T-helper 1 cell treated with Interleukin-12 subunit alpha and Interleukin-12 subunit beta and Interleukin-4 antibody, amounts not matched to agents 30 ng/mL and 1 ng/mL, for 36 hours (primary cell): ENCODE results near the gene CLPTM1L. TPM values are rescaled to one million over a fixed set of nuclear protein-coding genes. Genes with fewer than 3 reads are reported as not detected.

Source experiments
- intact Hi-C: fragments of 100-400 bp; cut with micrococcal nuclease; formaldehyde crosslinking; loops from one replicate; pipeline ENCODE4 v1.15.1; 2024
- total RNA-seq: library from RNA; stranded (reverse); gene quantifications from 2 replicates; pipeline ENCODE4 v1.2.3, GENCODE V29; 2022

The CLPTM1L gene, protein sequence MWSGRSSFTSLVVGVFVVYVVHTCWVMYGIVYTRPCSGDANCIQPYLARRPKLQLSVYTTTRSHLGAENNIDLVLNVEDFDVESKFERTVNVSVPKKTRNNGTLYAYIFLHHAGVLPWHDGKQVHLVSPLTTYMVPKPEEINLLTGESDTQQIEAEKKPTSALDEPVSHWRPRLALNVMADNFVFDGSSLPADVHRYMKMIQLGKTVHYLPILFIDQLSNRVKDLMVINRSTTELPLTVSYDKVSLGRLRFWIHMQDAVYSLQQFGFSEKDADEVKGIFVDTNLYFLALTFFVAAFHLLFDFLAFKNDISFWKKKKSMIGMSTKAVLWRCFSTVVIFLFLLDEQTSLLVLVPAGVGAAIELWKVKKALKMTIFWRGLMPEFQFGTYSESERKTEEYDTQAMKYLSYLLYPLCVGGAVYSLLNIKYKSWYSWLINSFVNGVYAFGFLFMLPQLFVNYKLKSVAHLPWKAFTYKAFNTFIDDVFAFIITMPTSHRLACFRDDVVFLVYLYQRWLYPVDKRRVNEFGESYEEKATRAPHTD
- total RNA-seq = 119 and 123 TPM in 2 replicates

- intact Hi-C loops = loop anchor here (1.0 to 10.0 kb wide), 11 partner anchors 29 to 870 kb away; partner anchors contain the start of genes NDUFS6 and TERT
Measured at GRCh38 chr5:1344975-1345838, at the start of gene CLPTM1L. CLPTM1L (minus strand) TSS chr5:1345099; CDS start chr5:1344841, 258 bp downstream.

- intact Hi-C loops = no loop called here
Measured at GRCh38 chr5:1393571-1394501, 48.9 kb upstream of the CLPTM1L start.

DNA sequence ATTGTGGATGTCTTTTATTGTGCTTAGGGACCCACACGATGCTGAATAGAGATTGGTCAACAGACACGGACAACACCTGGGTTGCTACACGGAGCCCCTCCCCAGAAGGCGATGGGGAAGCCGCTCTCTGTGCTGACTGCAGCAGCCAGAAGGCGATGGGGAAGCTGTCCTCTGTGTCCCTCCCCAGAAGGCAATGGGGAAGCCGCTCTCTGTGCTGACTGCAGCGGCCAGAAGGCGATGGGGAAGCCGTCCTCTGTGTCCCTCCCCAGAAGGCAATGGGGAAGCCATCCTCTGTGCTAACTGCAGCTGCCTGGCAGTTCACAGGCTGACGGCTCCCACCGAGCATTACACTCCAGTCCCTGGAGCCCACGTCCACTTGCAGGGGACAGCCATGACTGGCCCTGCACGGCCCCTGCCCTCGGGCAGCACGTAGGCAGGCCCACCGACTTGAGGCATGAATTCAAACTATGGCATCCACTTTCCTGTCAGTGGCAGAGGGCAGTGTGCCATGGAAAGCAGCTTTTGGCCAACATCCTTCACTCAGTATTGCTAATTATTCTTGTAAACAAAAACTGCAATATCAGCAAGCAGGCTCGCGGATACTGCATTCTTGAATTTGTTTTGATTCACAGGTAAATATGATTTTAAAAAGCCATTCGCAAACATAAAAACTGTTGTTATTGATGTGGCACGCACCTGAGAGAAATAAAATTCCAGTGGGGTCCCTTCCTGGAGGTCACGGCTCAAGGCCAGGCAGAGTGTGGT lies 48.1 kb upstream of the CLPTM1L start:
- intact Hi-C loops = no loop called here

GRCh38 chr5:1392261-1392660 lies 47.4 kb upstream of the CLPTM1L start:
- intact Hi-C loops = no loop called here

DNA sequence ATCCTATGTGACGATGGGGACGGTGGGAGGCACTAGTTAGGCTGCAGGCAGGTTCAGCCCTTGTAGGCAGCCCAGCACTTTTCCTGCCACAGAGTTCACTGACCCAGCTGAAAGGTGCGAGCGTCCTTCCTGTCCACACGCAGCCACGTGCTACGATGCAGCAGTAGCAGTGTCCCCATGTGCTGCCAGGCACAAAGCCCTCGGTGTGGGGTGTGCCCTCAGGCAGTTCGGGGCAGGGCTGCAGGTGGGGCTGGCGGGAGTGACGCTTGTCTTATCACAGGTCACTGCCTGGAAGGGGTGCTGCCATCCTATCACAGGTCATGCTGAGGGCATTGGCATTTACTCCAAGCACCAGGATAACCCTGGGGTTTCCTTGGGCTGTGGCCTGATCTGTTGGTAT lies 46.8 kb upstream of the CLPTM1L start:
- intact Hi-C loops = no loop called here

DNA sequence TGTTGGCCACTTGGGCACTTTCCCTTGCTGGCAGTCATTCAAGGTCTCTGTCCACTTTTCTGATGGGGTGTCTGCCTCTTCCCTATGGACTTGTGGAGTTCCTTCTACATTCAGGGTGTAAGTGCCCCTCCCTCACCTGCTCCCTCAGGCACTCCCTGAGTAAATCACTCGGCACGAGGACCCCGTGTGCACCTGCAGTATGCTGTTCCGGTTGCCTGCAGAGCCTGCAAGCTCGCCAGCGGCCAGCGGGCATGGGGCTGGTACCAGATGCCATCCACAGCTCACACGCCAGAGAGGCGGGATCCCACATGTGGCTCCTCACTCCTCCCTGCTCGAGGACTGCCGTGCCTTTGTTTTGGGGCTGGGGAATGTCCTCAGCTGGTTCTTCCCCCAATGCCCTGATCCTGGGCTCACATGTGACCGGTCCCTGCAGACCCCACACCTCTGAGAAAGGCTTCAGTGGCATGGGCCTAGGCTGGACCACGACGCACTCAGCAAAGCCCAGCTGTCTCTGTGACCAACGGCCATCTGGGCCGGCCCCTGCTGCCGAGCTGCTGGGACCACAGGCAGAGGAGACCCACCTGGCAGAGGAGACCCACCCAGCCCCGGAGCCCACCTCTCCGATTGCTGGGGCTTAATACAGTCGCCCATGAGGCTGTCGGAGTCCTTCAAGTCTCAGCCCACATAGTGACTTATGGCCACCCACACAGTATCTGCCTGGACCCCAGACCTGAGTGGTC lies 46.1 kb upstream of the CLPTM1L start:
- intact Hi-C loops = no loop called here

DNA sequence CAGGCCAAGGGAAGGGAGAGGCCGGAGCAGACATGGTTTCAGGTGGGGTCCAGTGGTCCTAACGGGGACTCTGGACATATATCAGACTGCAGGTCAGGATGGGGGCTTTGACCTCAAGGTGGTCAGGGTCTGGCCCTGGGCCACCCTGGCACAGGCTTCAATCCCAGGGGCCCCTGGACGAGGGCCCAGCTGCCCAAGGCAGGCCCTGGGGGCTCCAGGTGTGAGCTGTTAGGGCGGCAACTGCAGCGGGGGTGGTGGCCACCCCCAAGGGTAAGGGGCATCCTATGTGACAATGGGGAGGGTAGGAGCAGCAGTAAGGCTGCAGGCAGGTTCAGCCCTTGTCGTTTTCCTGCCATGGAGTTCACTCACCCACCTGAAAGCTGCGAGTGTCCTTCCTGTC lies 45.4 kb upstream of the CLPTM1L start:
- intact Hi-C loops = no loop called here

DNA sequence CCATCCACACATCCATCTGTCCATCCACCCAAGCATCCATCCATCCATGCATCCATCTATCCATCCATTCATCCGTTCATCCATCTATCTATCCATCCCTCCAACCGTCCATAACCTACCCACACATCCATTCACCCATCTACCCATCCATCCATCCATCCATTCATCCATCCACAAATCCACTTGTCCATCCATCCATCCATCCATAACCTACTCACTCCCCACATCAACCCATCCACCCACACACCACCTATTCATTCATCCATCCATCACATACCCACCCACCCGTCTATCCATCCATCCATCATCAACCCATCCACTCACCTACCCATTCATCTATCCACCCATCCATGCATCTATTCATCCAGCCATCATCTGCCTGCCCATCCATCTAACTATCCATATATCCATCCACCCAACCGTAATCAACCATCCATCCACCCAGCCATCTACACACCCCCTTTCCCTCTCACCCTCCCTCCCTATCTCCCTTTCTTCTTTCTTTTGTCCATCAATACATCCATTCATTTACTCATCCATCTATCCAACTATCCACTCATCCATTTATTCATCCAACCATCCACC lies 43.6 kb upstream of the CLPTM1L start:
- intact Hi-C loops = loop anchor here (5.0 to 10.0 kb wide), 3 partner anchors 149 to 774 kb away; partner anchors contain the start of genes BRD9, CEP72 and TRIP13

GRCh38 chr5:1387876-1388275 lies 43.0 kb upstream of the CLPTM1L start:
- intact Hi-C loops = loop anchor here (2.0 to 10.0 kb wide), 5 partner anchors 149 to 773 kb away; partner anchors contain the start of genes BRD9, CEP72, NDUFS6 and TRIP13

DNA sequence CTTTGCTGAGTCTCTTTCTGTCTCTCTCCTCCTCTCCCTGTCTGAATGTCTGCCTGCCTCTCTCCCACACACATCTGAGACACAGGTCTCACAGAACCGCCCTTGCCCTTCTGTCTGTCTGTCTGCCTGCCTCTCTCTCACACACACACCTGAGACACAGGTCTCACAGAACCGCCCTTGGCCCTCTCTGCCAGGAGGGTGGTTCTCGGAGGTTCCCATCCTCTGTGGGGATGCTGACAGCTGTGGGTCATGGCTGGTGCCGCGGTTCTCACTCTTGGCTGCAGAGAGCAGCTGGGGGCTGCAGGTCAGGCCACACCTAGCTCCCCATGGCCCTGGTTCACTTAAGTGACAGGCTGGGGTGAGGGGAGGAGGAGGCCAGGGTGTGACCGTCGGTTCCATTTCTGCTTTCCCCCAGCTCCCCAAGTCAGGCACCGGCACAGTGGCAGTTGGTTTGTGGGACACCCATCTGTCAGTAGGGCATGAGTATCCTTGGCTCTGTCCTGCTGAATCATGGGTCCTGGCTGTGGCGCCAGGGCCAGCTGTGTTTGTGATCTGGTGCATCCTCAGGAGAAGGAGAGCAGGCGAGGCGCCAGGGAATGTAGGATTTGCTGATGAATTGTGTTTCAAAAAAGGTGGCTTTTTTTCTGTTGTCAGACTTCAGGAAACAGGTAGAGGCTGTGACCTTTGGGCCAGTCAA lies 42.3 kb upstream of the CLPTM1L start:
- intact Hi-C loops = loop anchor here (2.0 to 10.0 kb wide), 5 partner anchors 150 to 772 kb away; partner anchors contain the start of genes BRD9, CEP72, NDUFS6 and TRIP13

DNA sequence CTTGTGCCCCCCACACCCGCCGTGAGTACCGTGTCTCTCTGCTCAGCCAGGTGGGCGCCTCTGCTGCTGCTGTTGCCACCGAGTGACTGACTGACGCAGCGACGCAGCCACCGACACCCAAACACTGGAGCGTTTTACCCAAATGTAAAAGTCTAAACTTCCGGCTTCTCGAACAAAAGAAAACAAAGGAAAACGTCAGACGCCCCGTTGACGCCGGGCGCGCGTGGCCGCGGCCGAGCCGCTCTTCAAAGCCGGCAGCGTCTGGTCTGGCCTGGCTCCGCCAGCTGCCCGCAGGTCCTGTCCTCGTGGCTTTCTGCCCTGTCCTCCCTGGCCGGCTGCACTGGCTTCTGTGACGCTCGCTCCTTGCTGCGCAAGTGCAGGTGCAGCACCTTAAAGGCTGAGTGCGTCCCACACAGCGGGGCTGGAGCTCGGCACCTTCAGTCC lies 41.4 kb upstream of the CLPTM1L start:
- intact Hi-C loops = loop anchor here (1.0 to 10.0 kb wide), 10 partner anchors 41 to 771 kb away; partner anchors contain the start of genes BRD9, CEP72, CLPTM1L and NDUFS6

DNA sequence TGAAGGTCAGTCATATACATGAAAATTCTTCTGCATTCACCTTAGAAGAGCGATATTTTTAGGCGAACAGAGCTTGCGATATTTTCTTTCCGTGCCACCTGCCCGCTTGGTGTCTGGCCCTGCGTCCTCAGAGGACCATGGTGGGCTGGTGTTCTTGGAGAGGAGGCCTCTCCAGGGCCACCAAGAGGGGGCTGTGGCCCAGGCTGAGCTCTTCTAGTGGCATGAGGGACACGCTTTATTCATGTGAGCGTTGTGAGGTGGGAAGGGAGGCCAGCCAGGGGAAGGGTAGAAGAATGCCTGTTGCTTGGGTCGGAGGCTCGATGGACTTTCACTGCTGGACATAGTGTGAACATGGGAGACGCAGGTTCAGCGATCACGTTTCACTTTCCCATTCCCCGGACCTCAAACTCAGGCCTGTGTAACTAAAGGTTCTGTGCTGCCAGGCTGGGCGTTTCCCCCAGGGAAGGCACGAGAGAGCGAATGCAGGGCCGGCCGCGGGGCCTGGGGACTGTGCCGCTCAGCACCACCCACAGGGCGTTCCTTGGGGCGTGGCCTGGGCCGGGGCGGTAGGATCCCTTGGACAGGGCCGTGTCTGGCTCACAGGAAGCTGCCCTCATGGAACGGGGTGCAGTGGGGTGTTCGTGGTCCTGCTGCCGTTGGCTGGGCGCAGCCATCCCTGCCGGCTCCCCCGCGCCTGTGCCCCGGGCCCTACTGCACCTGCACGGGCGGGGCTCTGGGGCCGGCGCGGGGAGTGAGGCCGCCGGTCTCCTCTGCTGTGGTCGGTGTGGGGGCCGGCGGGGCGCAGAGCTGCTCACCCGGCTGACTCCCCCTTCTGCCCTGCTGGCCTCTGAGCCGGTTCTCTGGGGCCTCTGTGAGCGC lies 40.7 kb upstream of the CLPTM1L start:
- intact Hi-C loops = loop anchor here (1.0 to 10.0 kb wide), 12 partner anchors 40 to 771 kb away; partner anchors contain the start of genes BRD9, CEP72, CLPTM1L and NDUFS6

DNA sequence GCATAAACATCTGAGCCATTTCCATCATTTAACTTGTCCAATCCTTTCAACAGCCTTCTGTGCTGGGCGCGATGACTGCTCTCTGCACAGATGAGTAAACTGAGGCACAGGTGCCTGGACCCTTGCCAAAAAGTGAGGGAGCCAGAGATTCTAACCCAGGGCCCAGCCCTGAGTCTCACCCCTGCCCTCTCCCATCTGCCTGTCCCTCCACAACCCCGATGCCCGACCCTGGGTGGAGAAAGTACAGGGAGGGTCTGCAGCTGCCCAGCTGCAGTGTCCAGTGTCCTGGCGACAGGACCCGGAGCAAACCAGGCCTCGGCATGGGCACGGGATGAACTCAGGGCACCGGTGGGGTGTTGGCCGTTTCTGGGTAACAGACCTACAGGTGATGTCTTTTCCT lies 39.6 kb upstream of the CLPTM1L start:
- intact Hi-C loops = loop anchor here (10.0 kb wide), 2 partner anchors 490 to 770 kb away; partner anchors contain the start of genes BRD9, CEP72 and TRIP13

GRCh38 chr5:1383886-1384401 lies 39.0 kb upstream of the CLPTM1L start:
- intact Hi-C loops = loop anchor here (10.0 kb wide), 2 partner anchors 489 to 769 kb away; partner anchors contain the start of genes BRD9, CEP72 and TRIP13

- intact Hi-C loops = loop anchor here (10.0 kb wide), 2 partner anchors 489 to 769 kb away; partner anchors contain the start of genes BRD9, CEP72 and TRIP13
Measured at GRCh38 chr5:1383344-1383743, 38.4 kb upstream of the CLPTM1L start.

DNA sequence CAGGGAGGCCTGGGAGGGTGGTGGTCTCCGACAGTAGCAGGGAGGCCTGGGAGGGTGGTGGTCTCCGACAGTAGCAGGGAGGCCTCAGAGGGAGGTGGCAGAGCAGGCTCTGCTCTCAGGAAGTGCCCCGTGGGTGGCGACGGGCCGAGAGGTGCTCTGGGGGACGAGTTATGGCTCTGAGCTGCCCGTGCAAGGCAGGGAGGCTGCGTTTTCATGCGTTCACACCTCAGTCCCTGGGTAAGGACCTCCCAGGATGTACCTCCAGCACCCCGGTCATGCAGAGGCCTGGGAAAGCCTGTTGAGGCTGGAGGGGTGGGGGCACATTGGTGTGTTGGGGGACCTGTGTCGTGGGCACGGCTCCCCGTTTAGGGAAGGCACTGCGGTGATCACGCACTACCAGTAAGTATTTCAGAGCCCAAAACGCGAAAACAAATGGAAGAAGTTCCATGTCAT lies 37.4 kb upstream of the CLPTM1L start:
- intact Hi-C loops = loop anchor here (10.0 kb wide), 2 partner anchors 487 to 767 kb away; partner anchors contain the start of genes BRD9, CEP72 and TRIP13
